K562 (cell line): Measurements from ENCODE around the gene ENOX2. TPM values are rescaled to one million over a fixed set of nuclear protein-coding genes. Genes with fewer than 3 reads are reported as not detected.

Source experiments
- TAF15 ChIP-seq: fragments of 200-400 bp; formaldehyde crosslinking; IDR thresholded peaks from 2 replicates; pipeline ENCODE4 v1.6.1; 2017; ENCODE audit warnings: mild to moderate bottlenecking, low read depth, low read length, moderate library complexity
- polyA plus RNA-seq, 8 experiments: library from polyadenylated mRNA; depleted of rRNA in 4 of 8; stranded (reverse) in 5 of 8; unstranded in 3 of 8; fragments of >200 nt; fragmentation: Nextera tagmentation in 2 of 8; fragmentation: Illumina TruSeq in 1 of 8; extraction: Ambion mirVana in 2 of 8; extraction: Trizol in 1 of 8; gene quantifications; 2 replicates each; pipeline versions ENCODE4 v1.2.1 to v1.2.3, GENCODE V29; 2011 to 2014; ENCODE audit warnings: inconsistent platforms in 1 of 8, missing spikeins in 1 of 8
- total RNA-seq, 7 experiments: library from RNA; depleted of rRNA in 6 of 7; stranded (reverse); fragments of >200 nt in 6 of 7; fragmentation: Illumina TruSeq in 2 of 7; extraction: Trizol in 2 of 7; gene quantifications; 2 replicates each; pipeline versions ENCODE4 v1.2.1 to v1.2.3, GENCODE V29; 2011 to 2021; ENCODE audit warnings: low replicate concordance in 1 of 7
- TF ChIP-seq, protein P1 (sequence below), 2 experiments: fragments of 450-650 bp; formaldehyde crosslinking in 1 of 2; IDR thresholded peaks; 2 replicates each; pipeline versions ENCODE4 v1.4.0 to v1.6.1; 2014 to 2020; ENCODE audit warnings: mild to moderate bottlenecking in 2 of 2, borderline replicate concordance in 1 of 2, low read depth in 1 of 2
- TF ChIP-seq, protein P2 (sequence below), 2 experiments: IDR thresholded peaks; 2 replicates each; pipeline ENCODE4 v1.6.1; 2012; ENCODE audit warnings: improper control_type of control experiment in 2 of 2, low read depth in 2 of 2, low read length in 2 of 2, borderline replicate concordance in 1 of 2
- TF ChIP-seq, protein P3 (sequence below), 2 experiments: fragments of 200-800 bp in 1 of 2; sonication (Bioruptor generic) in 1 of 2; sonication (generic) in 1 of 2; formaldehyde crosslinking in 1 of 2; IDR thresholded peaks in 1 of 2; conservative IDR thresholded peaks in 1 of 2; 2 replicates each; pipeline versions ENCODE4 v1.5.0 to v1.6.1; 2016 to 2020; ENCODE audit warnings: missing compliant biosample characterization in 1 of 2, missing genetic modification characterization in 1 of 2, missing genetic modification reagents in 1 of 2
- TF ChIP-seq, protein P4 (sequence below): fragments of 450-650 bp; IDR thresholded peaks from 2 replicates; pipeline ENCODE4 v1.7.1; 2018; ENCODE audit warnings: mild to moderate bottlenecking, low read depth; ENCODE audit not compliant: partially characterized antibody
- TF ChIP-seq, protein P5 (sequence below): IDR thresholded peaks from 3 replicates; pipeline ENCODE4 v1.6.1; 2011; ENCODE audit warnings: borderline replicate concordance, mild to moderate bottlenecking, moderate library complexity; ENCODE audit not compliant: insufficient read length; ENCODE audit errors: extremely low read depth

ENOX2 gene
- total and polyA plus RNA-seq, 9 of the 15 experiments (the other 6 are each of a cell fraction or from before 2014, with no cell fraction given): 6.1 to 24.0 (median 13.8) TPM

DNA sequence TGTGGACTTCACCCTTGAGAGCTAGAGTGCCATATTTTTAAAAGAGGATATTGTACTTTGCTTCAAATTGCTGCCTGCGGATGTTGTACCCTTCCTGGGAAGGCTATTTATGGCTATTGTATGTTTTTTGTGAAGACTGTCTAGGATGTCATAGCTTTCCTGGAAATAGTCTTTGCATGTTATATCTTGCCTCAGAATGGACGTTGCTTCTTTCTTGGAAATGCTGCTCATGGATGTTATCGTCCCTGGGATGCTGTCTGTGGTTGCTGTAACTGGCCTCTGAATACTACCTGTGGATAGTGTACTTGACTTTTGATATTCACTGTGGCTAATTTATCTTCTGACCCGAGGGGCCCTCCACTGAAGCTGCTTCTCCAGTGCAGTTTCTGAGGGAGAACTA, 146.8 kb downstream of the ENOX2 start (continued):
- TF ChIP-seq, protein P1, sequence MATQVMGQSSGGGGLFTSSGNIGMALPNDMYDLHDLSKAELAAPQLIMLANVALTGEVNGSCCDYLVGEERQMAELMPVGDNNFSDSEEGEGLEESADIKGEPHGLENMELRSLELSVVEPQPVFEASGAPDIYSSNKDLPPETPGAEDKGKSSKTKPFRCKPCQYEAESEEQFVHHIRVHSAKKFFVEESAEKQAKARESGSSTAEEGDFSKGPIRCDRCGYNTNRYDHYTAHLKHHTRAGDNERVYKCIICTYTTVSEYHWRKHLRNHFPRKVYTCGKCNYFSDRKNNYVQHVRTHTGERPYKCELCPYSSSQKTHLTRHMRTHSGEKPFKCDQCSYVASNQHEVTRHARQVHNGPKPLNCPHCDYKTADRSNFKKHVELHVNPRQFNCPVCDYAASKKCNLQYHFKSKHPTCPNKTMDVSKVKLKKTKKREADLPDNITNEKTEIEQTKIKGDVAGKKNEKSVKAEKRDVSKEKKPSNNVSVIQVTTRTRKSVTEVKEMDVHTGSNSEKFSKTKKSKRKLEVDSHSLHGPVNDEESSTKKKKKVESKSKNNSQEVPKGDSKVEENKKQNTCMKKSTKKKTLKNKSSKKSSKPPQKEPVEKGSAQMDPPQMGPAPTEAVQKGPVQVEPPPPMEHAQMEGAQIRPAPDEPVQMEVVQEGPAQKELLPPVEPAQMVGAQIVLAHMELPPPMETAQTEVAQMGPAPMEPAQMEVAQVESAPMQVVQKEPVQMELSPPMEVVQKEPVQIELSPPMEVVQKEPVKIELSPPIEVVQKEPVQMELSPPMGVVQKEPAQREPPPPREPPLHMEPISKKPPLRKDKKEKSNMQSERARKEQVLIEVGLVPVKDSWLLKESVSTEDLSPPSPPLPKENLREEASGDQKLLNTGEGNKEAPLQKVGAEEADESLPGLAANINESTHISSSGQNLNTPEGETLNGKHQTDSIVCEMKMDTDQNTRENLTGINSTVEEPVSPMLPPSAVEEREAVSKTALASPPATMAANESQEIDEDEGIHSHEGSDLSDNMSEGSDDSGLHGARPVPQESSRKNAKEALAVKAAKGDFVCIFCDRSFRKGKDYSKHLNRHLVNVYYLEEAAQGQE (IDR thresholded peaks at IDR 0.05; ENCODE audit: borderline replicate concordance): peak; percentile 19; the same call in 1 of the 2 replicates
- TF ChIP-seq, protein P1 (CRISPR knock-in tag; IDR thresholded peaks at IDR 0.05; ENCODE audit: low read depth): no peak
- TF ChIP-seq, protein P2, sequence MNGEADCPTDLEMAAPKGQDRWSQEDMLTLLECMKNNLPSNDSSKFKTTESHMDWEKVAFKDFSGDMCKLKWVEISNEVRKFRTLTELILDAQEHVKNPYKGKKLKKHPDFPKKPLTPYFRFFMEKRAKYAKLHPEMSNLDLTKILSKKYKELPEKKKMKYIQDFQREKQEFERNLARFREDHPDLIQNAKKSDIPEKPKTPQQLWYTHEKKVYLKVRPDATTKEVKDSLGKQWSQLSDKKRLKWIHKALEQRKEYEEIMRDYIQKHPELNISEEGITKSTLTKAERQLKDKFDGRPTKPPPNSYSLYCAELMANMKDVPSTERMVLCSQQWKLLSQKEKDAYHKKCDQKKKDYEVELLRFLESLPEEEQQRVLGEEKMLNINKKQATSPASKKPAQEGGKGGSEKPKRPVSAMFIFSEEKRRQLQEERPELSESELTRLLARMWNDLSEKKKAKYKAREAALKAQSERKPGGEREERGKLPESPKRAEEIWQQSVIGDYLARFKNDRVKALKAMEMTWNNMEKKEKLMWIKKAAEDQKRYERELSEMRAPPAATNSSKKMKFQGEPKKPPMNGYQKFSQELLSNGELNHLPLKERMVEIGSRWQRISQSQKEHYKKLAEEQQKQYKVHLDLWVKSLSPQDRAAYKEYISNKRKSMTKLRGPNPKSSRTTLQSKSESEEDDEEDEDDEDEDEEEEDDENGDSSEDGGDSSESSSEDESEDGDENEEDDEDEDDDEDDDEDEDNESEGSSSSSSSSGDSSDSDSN (IDR thresholded peaks at IDR 0.05; ENCODE audit: borderline replicate concordance in 1 of 2, low read depth in 2 of 2, low read length in 2 of 2): no peak
- TF ChIP-seq TAF15: no peak
- TF ChIP-seq, protein P3, sequence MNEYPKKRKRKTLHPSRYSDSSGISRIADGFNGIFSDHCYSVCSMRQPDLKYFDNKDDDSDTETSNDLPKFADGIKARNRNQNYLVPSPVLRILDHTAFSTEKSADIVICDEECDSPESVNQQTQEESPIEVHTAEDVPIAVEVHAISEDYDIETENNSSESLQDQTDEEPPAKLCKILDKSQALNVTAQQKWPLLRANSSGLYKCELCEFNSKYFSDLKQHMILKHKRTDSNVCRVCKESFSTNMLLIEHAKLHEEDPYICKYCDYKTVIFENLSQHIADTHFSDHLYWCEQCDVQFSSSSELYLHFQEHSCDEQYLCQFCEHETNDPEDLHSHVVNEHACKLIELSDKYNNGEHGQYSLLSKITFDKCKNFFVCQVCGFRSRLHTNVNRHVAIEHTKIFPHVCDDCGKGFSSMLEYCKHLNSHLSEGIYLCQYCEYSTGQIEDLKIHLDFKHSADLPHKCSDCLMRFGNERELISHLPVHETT (CRISPR knock-in tag; conservative IDR thresholded peaks at IDR 0.05 in 1 of 2, IDR thresholded peaks at IDR 0.05 in 1 of 2): no peak
- TF ChIP-seq, protein P4, sequence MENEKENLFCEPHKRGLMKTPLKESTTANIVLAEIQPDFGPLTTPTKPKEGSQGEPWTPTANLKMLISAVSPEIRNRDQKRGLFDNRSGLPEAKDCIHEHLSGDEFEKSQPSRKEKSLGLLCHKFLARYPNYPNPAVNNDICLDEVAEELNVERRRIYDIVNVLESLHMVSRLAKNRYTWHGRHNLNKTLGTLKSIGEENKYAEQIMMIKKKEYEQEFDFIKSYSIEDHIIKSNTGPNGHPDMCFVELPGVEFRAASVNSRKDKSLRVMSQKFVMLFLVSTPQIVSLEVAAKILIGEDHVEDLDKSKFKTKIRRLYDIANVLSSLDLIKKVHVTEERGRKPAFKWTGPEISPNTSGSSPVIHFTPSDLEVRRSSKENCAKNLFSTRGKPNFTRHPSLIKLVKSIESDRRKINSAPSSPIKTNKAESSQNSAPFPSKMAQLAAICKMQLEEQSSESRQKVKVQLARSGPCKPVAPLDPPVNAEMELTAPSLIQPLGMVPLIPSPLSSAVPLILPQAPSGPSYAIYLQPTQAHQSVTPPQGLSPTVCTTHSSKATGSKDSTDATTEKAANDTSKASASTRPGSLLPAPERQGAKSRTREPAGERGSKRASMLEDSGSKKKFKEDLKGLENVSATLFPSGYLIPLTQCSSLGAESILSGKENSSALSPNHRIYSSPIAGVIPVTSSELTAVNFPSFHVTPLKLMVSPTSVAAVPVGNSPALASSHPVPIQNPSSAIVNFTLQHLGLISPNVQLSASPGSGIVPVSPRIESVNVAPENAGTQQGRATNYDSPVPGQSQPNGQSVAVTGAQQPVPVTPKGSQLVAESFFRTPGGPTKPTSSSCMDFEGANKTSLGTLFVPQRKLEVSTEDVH: no peak
- TF ChIP-seq, protein P5, sequence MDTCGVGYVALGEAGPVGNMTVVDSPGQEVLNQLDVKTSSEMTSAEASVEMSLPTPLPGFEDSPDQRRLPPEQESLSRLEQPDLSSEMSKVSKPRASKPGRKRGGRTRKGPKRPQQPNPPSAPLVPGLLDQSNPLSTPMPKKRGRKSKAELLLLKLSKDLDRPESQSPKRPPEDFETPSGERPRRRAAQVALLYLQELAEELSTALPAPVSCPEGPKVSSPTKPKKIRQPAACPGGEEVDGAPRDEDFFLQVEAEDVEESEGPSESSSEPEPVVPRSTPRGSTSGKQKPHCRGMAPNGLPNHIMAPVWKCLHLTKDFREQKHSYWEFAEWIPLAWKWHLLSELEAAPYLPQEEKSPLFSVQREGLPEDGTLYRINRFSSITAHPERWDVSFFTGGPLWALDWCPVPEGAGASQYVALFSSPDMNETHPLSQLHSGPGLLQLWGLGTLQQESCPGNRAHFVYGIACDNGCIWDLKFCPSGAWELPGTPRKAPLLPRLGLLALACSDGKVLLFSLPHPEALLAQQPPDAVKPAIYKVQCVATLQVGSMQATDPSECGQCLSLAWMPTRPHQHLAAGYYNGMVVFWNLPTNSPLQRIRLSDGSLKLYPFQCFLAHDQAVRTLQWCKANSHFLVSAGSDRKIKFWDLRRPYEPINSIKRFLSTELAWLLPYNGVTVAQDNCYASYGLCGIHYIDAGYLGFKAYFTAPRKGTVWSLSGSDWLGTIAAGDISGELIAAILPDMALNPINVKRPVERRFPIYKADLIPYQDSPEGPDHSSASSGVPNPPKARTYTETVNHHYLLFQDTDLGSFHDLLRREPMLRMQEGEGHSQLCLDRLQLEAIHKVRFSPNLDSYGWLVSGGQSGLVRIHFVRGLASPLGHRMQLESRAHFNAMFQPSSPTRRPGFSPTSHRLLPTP: no peak
